ENCODE data around the gene PAQR5.
A peak's percentile ranks its signal among the peaks of the same experiment; 100 is the strongest.

PAQR5 gene

GRCh38 chr15:69351333-69351732 lies 52.6 kb downstream of the PAQR5 start:
- no peak overlapping the region for H3K27ac ChIP-seq
- no peak for TF ChIP-seq CTCF (conservative IDR thresholded peaks at IDR 0.05)

GRCh38 chr15:69351884-69352283 lies 53.2 kb downstream of the PAQR5 start:
- no peak overlapping the region for H3K27ac ChIP-seq
- no peak for TF ChIP-seq CTCF (conservative IDR thresholded peaks at IDR 0.05)

- no peak overlapping the region for H3K27ac ChIP-seq
- no peak for TF ChIP-seq CTCF (conservative IDR thresholded peaks at IDR 0.05)
Observed at GRCh38 chr15:69357773-69358771, 59.4 kb downstream of the PAQR5 start.

- no peak for TF ChIP-seq CTCF (conservative IDR thresholded peaks at IDR 0.05)
- H3K27ac ChIP-seq, result no peak overlapping the region
Observed at GRCh38 chr15:69358850-69359249, 60.1 kb downstream of the PAQR5 start.

GRCh38 chr15:69359722-69360121 lies 61.0 kb downstream of the PAQR5 start:
- no peak for TF ChIP-seq CTCF (conservative IDR thresholded peaks at IDR 0.05)
- no peak overlapping the region for H3K27ac ChIP-seq

GRCh38 chr15:69360642-69361041 lies 61.9 kb downstream of the PAQR5 start:
- no peak for TF ChIP-seq CTCF (conservative IDR thresholded peaks at IDR 0.05)

GRCh38 chr15:69367236-69367635 lies 68.5 kb downstream of the PAQR5 start:
- TF ChIP-seq CTCF (conservative IDR thresholded peaks at IDR 0.05), result no peak
- peak overlapping the region; percentile 54 for H3K27ac ChIP-seq

More at GRCh38 chr15:69360642-69361041, 61.9 kb downstream of the PAQR5 start:
- no peak overlapping the region for H3K27ac ChIP-seq

All from VCaP (cell line).